ENCODE data around the gene CTTN. TPM values are rescaled to one million over a fixed set of nuclear protein-coding genes. Genes with fewer than 3 reads are reported as not detected.

The CTTN gene
- total and polyA plus RNA-seq, 9 of the 15 experiments (the other 6 are each of a cell fraction or from before 2014, with no cell fraction given), result 9.9 to 158 (median 99.7) TPM

GRCh38 chr11:70402016-70402415 is 3.7 kb downstream of the CTTN start:
- no peak for FAIRE-seq
- intact Hi-C loops (cut with micrococcal nuclease), result no loop called here
- DNase-seq (ENCODE audit: extremely low read depth in 1 of 4, low spot score in 3 of 4), result no peak
- in situ Hi-C loops (cut with MboI), result no loop called here
- Histone ChIP-seq H3K4me1 (replicated peaks in 1 of 2; ENCODE audit: control insufficient read depth in 2 of 2, insufficient read depth in 2 of 2, low read length in 2 of 2) (peaks cover 19 to 23% of the 10 kb centered on the region in 2 experiments), H3K9ac (ENCODE audit: insufficient read depth in 1 of 2, low read depth in 2 of 2, low read length in 2 of 2) (no peak overlapping the region), H3K9me1 (ENCODE audit: control insufficient read depth, insufficient read depth, low read length) (no peaks in the 10 kb centered on the region), H3K27ac (ENCODE audit: extremely low read depth, low read depth, low read length) (no peak overlapping the region), H2AFZ (ENCODE audit: low read depth, low read length) (no peak overlapping the region), H3K4me2 (ENCODE audit: insufficient read depth, low read length) (no peak overlapping the region), H3K79me2 (ENCODE audit: control insufficient read depth, insufficient read depth, low read length) (peaks cover 79% of the 10 kb centered on the region), H3K4me3 (no peak overlapping the region), H4K20me1 (replicated peaks; ENCODE audit: control insufficient read depth, insufficient read depth, low read length) (peaks cover 27% of the 10 kb centered on the region; the same call in 1 of the 2 replicates), H3K9me3 (replicated peaks; ENCODE audit: control insufficient read depth, insufficient read depth, low read depth, low read length) (no peaks in the 10 kb centered on the region), H3K27me3 (ENCODE audit: control insufficient read depth in 2 of 2, insufficient read depth in 2 of 2, low read length in 2 of 2) (no peaks in the 10 kb centered on the region), H3K36me3 (ENCODE audit: control insufficient read depth, insufficient read depth, low read length) (peaks cover 49% of the 10 kb centered on the region; the same call in 2 of the 3 replicates)
- ChIA-PET POLR2A (interaction anchor here (0.6 to 1.1 kb wide), 2 partner anchors 8 to 18 kb away, joined by 3 to 4 read pairs; no protein-coding TSS in a partner anchor), CTCF (ENCODE audit: low intra/inter-chr PET ratio) (no interaction called here)
- TSS peak; percentile 22 for BruUV-seq (replicated peaks)
- ATAC-seq, result no peak
- TF ChIP-seq SMAD4 (CRISPR knock-in tag; conservative IDR thresholded peaks at IDR 0.05), result no peak
- TF ChIP-seq ZBTB40 (IDR thresholded peaks at IDR 0.05), result peak; percentile 49; the same call in 1 of the 2 replicates
- no peak for TF ChIP-seq ZBTB40 (CRISPR knock-in tag; IDR thresholded peaks at IDR 0.05)
- 72% methylated on average over 8 of the region's 10 CpGs for WGBS (ENCODE audit: insufficient coverage, low coverage, missing lambda C conversion rate)

Measured in K562 (cell line).